Suprapubic skin (tissue), 4 donors: ENCODE measurements around the gene SAMM50.

Source experiments
- EP300 ChIP-seq: sonication (generic); formaldehyde crosslinking; IDR thresholded peaks from one replicate; pipeline ENCODE4 v1.6.1; 2017; ENCODE audit warnings: antibody characterized with exemption
- POLR2AphosphoS5 ChIP-seq, 3 donors: sonication (generic); formaldehyde crosslinking; IDR thresholded peaks; one replicate each; pipeline ENCODE4 v1.6.1; 2017; ENCODE audit warnings: antibody characterized with exemption in 3 of 3
- TF ChIP-seq, protein P1 (sequence below), 2 donors: fragments of 200-600 bp in 1 of 2; fragments of 450-650 bp in 1 of 2; sonication (generic) in 1 of 2; IDR thresholded peaks; one replicate each; pipeline ENCODE4 v1.5.1; 2016 to 2019; ENCODE audit warnings: antibody characterized with exemption in 2 of 2, mild to moderate bottlenecking in 1 of 2, moderate library complexity in 1 of 2

DNA sequence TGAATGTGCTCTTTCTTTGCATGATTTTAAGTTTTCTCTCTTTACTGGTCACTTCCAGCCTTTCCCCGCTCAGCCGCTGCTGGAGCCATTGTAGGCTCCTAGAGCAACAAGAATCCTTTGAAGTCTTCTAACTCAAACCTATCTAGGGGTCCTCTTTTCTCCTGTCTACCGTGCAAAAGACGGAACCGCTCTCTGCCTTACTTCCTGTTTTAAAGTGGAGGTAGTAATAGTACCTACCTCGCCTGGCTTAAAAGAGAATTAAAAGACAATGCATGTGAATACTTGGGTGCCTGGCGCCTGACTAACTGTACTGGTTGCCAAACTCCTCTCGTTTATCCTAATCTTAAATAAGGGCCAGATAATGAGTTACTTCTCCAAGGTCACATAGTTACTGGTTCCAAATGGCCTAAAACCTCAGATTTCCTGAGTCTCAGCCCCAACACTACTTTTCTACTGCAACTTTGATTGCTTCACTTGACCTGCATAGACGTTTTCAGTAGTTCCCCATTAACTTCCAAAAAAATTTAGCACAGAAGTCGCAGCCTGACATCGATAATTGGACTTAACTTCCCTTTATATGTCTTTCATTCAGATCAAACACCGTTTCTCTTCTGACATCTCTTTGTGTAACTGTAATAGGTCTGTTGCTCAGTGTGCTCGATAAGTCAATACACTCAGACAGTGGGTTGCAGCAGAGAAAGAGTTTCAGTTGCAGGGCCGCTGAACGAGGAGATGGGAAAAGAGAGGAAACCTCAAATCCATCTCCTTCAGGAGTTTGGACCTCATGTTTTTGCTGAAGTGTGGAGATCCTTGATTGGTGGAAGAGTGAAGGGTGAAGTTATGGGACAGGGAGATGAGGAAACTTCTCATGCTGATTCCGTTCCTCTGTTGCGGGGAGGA is 891 bp downstream of the SAMM50 start:
- TF ChIP-seq POLR2AphosphoS5 (IDR thresholded peaks at IDR 0.05) (no peak), EP300 (no peak)
- TF ChIP-seq, protein P1, sequence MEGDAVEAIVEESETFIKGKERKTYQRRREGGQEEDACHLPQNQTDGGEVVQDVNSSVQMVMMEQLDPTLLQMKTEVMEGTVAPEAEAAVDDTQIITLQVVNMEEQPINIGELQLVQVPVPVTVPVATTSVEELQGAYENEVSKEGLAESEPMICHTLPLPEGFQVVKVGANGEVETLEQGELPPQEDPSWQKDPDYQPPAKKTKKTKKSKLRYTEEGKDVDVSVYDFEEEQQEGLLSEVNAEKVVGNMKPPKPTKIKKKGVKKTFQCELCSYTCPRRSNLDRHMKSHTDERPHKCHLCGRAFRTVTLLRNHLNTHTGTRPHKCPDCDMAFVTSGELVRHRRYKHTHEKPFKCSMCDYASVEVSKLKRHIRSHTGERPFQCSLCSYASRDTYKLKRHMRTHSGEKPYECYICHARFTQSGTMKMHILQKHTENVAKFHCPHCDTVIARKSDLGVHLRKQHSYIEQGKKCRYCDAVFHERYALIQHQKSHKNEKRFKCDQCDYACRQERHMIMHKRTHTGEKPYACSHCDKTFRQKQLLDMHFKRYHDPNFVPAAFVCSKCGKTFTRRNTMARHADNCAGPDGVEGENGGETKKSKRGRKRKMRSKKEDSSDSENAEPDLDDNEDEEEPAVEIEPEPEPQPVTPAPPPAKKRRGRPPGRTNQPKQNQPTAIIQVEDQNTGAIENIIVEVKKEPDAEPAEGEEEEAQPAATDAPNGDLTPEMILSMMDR (IDR thresholded peaks at IDR 0.05), result no peak
